ENCODE measurements around the gene ONECUT1. TPM values are rescaled to one million over a fixed set of nuclear protein-coding genes. Genes with fewer than 3 reads are reported as not detected.

The ONECUT1 gene
- total RNA-seq, 2 donors from 2014 or later = 1.8 to 5.3 TPM

- Histone ChIP-seq H3K4me1 (ENCODE audit: control insufficient read depth, insufficient read depth, low read length) (no peaks in the 10 kb centered on the region), H3K9me3 (ENCODE audit: control insufficient read depth, low read length) (no peaks in the 10 kb centered on the region), H3K9ac (ENCODE audit: extremely low read depth, low read length, poor library complexity, severe bottlenecking) (no peak overlapping the region), H3K27ac (ENCODE audit: low read depth, low read length) (no peak overlapping the region), H3K4me3 (ENCODE audit: low read length) (no peak overlapping the region), H3K36me3 (ENCODE audit: control insufficient read depth, insufficient read depth, low read length) (no peaks in the 10 kb centered on the region), H3K27me3 (ENCODE audit: control insufficient read depth, insufficient read depth, low read length, poor library complexity, severe bottlenecking) (no peaks in the 10 kb centered on the region)
- no CpG with 5 or more reads among the region's 2 CpGs for WGBS, 2 experiments (ENCODE audit: insufficient coverage in 1 of 2, insufficient read length in 1 of 2)
- Mint-ChIP-seq H3K36me3 (ENCODE audit: low read depth) (no peaks in the 10 kb centered on the region), H3K27ac (no peak overlapping the region), H3K27me3 (ENCODE audit: insufficient read depth) (no peaks in the 10 kb centered on the region), H3K9me3 (no peaks in the 10 kb centered on the region), H3K4me1 (peaks cover 2% of the 10 kb centered on the region), H3K4me3 (no peak overlapping the region)
- DNase-seq = no peak
- TF ChIP-seq, protein P1, sequence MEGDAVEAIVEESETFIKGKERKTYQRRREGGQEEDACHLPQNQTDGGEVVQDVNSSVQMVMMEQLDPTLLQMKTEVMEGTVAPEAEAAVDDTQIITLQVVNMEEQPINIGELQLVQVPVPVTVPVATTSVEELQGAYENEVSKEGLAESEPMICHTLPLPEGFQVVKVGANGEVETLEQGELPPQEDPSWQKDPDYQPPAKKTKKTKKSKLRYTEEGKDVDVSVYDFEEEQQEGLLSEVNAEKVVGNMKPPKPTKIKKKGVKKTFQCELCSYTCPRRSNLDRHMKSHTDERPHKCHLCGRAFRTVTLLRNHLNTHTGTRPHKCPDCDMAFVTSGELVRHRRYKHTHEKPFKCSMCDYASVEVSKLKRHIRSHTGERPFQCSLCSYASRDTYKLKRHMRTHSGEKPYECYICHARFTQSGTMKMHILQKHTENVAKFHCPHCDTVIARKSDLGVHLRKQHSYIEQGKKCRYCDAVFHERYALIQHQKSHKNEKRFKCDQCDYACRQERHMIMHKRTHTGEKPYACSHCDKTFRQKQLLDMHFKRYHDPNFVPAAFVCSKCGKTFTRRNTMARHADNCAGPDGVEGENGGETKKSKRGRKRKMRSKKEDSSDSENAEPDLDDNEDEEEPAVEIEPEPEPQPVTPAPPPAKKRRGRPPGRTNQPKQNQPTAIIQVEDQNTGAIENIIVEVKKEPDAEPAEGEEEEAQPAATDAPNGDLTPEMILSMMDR (conservative IDR thresholded peaks at IDR 0.05) = no peak
These were observed 71.6 kb downstream of the ONECUT1 start for GRCh38 chr15:52718551-52718950.

GRCh38 chr15:52717924-52718323 is 72.2 kb downstream of the ONECUT1 start:
- Mint-ChIP-seq H3K36me3 (ENCODE audit: low read depth) (no peaks in the 10 kb centered on the region), H3K4me1 (peaks cover 2% of the 10 kb centered on the region), H3K9me3 (no peaks in the 10 kb centered on the region), H3K27me3 (ENCODE audit: insufficient read depth) (no peaks in the 10 kb centered on the region), H3K27ac (no peak overlapping the region), H3K4me3 (no peak overlapping the region)
- TF ChIP-seq, protein P1 (conservative IDR thresholded peaks at IDR 0.05) = no peak
- DNase-seq = no peak
- Histone ChIP-seq H3K9me3 (ENCODE audit: control insufficient read depth, low read length) (no peaks in the 10 kb centered on the region), H3K36me3 (ENCODE audit: control insufficient read depth, insufficient read depth, low read length) (no peaks in the 10 kb centered on the region), H3K4me1 (ENCODE audit: control insufficient read depth, insufficient read depth, low read length) (no peaks in the 10 kb centered on the region), H3K27ac (ENCODE audit: low read depth, low read length) (no peak overlapping the region), H3K27me3 (ENCODE audit: control insufficient read depth, insufficient read depth, low read length, poor library complexity, severe bottlenecking) (no peaks in the 10 kb centered on the region), H3K9ac (ENCODE audit: extremely low read depth, low read length, poor library complexity, severe bottlenecking) (no peak overlapping the region), H3K4me3 (ENCODE audit: low read length) (no peak overlapping the region)
- WGBS, 2 experiments (ENCODE audit: insufficient coverage in 1 of 2, insufficient read length in 1 of 2) = 80 to 91% methylated on average over 4 to 6 of the region's 6 CpGs

GRCh38 chr15:52717481-52717880 is 72.7 kb downstream of the ONECUT1 start:
- no peak for DNase-seq
- Mint-ChIP-seq H3K36me3 (ENCODE audit: low read depth) (no peaks in the 10 kb centered on the region), H3K27me3 (ENCODE audit: insufficient read depth) (no peaks in the 10 kb centered on the region), H3K4me1 (peaks cover 2% of the 10 kb centered on the region), H3K4me3 (no peak overlapping the region), H3K9me3 (no peaks in the 10 kb centered on the region), H3K27ac (no peak overlapping the region)
- Histone ChIP-seq H3K27me3 (ENCODE audit: control insufficient read depth, insufficient read depth, low read length, poor library complexity, severe bottlenecking) (no peaks in the 10 kb centered on the region), H3K27ac (ENCODE audit: low read depth, low read length) (no peak overlapping the region), H3K9me3 (ENCODE audit: control insufficient read depth, low read length) (no peaks in the 10 kb centered on the region), H3K9ac (ENCODE audit: extremely low read depth, low read length, poor library complexity, severe bottlenecking) (no peak overlapping the region), H3K4me3 (ENCODE audit: low read length) (no peak overlapping the region), H3K4me1 (ENCODE audit: control insufficient read depth, insufficient read depth, low read length) (no peaks in the 10 kb centered on the region), H3K36me3 (ENCODE audit: control insufficient read depth, insufficient read depth, low read length) (no peaks in the 10 kb centered on the region)
- TF ChIP-seq, protein P1 (conservative IDR thresholded peaks at IDR 0.05) = no peak
- WGBS, 2 experiments (ENCODE audit: insufficient coverage in 1 of 2, insufficient read length in 1 of 2) = 86 to 93% methylated on average over 3 to 6 of the region's 6 CpGs
